Coronary artery (tissue), 2 donors: Measurements from ENCODE around the gene ZBTB34.

Source experiments
- DNase-seq: peaks from one replicate; pipeline ENCODE4 v3.0.0-alpha.2; 2017; ENCODE audit warnings: low spot score
- H3K27ac ChIP-seq, 2 donors: fragments of 200-600 bp; sonication (generic); one replicate each; pipeline ENCODE4 v1.5.1; 2016 to 2019
- H3K4me3 ChIP-seq: fragments of 200-600 bp; sonication (generic); 2 replicates; pipeline ENCODE4 v1.5.1; 2016; ENCODE audit warnings: mild to moderate bottlenecking, moderate library complexity
- TF ChIP-seq, protein P1 (sequence below): fragments of 200-600 bp; sonication (generic); IDR thresholded peaks from one replicate; pipeline ENCODE4 v1.5.1; 2019; ENCODE audit warnings: antibody characterized with exemption

ZBTB34 gene

GRCh38 chr9:126880947-126881332, 20.5 kb downstream of the ZBTB34 start:
- no peak for DNase-seq
- no peak overlapping the region for H3K4me3 ChIP-seq
- no peak overlapping the region for H3K27ac ChIP-seq
- TF ChIP-seq, protein P1, sequence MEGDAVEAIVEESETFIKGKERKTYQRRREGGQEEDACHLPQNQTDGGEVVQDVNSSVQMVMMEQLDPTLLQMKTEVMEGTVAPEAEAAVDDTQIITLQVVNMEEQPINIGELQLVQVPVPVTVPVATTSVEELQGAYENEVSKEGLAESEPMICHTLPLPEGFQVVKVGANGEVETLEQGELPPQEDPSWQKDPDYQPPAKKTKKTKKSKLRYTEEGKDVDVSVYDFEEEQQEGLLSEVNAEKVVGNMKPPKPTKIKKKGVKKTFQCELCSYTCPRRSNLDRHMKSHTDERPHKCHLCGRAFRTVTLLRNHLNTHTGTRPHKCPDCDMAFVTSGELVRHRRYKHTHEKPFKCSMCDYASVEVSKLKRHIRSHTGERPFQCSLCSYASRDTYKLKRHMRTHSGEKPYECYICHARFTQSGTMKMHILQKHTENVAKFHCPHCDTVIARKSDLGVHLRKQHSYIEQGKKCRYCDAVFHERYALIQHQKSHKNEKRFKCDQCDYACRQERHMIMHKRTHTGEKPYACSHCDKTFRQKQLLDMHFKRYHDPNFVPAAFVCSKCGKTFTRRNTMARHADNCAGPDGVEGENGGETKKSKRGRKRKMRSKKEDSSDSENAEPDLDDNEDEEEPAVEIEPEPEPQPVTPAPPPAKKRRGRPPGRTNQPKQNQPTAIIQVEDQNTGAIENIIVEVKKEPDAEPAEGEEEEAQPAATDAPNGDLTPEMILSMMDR, result no peak

GRCh38 chr9:126882746-126883145, 22.3 kb downstream of the ZBTB34 start:
- no peak for DNase-seq
- no peak overlapping the region for H3K27ac ChIP-seq
- TF ChIP-seq, protein P1, result no peak

DNA sequence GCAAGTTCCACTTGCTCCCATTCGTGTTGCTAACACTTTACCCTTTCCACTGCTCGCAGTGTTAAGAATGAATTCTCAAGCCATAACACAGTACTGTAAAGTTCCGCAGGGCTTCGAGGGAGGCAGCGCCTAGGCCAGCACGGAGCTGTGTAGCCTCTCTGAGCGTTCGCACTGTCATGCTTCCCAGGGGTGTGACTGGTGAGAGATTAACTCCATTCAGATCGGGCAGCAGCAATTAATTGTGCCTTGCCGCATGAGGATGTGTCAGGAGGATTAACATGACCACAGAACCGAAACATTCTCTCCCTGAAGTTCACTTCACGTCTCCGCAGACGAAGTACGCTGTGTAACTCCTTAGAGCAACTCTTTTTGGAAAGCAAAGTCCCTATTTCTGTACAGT, 23.2 kb downstream of the ZBTB34 start:
- no peak overlapping the region for H3K4me3 ChIP-seq
- no peak overlapping the region for H3K27ac ChIP-seq
- TF ChIP-seq, protein P1, result no peak
- no peak for DNase-seq

More at GRCh38 chr9:126882746-126883145, 22.3 kb downstream of the ZBTB34 start:
- no peak overlapping the region for H3K4me3 ChIP-seq

DNA sequence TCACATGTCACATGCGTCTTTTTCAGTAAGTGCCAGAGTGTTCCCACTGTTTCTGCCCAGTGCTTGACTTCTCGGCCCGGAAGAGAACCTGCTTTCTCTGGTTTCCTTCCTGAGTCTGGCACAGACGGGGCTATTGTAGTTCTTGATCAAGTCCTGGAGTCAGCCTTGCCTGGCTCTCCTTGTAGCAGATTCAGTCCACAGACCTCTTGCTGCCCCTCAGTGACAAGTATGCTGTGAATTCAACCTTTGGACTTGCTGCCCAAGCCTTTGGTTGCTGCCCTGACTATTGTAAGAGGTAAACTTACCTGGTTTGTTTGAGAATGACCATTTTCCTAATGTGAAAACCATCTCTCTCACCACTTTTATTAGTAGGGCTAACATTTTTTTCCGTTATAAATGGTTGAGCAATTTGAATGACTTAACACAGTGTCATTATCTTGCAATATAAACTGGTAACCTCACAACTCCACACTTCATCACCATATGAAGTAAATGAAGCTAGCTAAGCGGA, 24.7 kb downstream of the ZBTB34 start:
- no peak overlapping the region for H3K27ac ChIP-seq
- no peak for DNase-seq
- TF ChIP-seq, protein P1, result no peak
- H3K4me3 ChIP-seq, result no peak overlapping the region

DNA sequence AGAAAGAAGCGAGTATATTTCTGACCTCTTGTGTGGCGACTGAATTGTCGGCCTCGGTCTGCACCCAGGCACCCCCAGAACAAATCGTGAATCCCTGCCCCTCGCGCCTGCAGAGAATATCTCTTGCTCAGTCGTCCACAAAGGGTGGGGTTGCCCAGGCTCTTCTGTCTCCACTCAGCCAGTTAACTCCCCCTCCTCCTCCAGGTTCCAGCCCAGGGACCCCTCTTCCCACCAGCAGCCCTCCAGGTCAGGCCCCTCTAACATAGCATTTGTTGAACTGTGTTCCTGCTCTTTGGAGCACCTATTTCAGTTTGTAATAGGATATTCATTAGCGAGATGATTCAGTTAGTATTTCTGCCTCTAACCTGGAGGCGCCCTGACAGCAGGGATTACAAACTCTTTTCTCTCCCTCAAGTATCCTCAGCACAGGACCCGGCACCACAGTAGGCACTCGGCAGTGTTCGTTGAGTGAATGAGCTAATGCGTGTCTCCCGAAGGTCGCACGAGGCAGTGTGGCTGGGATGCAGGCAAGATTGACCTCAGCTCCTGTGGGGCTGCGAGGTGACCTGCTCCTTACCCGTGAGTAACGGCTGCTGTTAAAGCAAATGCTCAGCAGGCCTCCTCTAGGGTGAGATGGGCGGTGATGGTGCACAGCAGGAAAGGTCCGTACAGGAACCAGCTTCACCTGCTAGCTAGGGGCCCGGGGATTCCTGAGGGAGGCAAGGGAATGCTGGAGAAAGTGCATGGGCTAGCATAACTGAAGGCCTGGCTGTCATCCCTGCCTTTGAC, 25.8 kb downstream of the ZBTB34 start:
- TF ChIP-seq, protein P1, result no peak
- H3K4me3 ChIP-seq, result no peak overlapping the region
- H3K27ac ChIP-seq, result no peak overlapping the region
- DNase-seq, result no peak

GRCh38 chr9:126886897-126887296, 26.5 kb downstream of the ZBTB34 start:
- H3K27ac ChIP-seq, result no peak overlapping the region
- no peak for DNase-seq
- TF ChIP-seq, protein P1, result no peak

GRCh38 chr9:126891676-126892075, 31.2 kb downstream of the ZBTB34 start:
- TF ChIP-seq, protein P1, result no peak
- H3K4me3 ChIP-seq, result no peak overlapping the region
- no peak for DNase-seq
- no peak overlapping the region for H3K27ac ChIP-seq

More at GRCh38 chr9:126886897-126887296, 26.5 kb downstream of the ZBTB34 start:
- no peak overlapping the region for H3K4me3 ChIP-seq
